GM12892 (cell line): ENCODE measurements around the gene CCDC198. TPM values are rescaled to one million over a fixed set of nuclear protein-coding genes. Genes with fewer than 3 reads are reported as not detected.

Experiments
- DNase-seq: peaks from one replicate; pipeline ENCODE4 v3.0.0; 2011; ENCODE audit not compliant: insufficient read length
- FAIRE-seq: peaks from 2 replicates; lab custom pipeline; 2011; peaks lifted over from hg19 to GRCh38; lab: Jason Lieb, UNC
- POLR2A ChIP-seq: IDR thresholded peaks from 2 replicates; pipeline ENCODE4 v1.6.1; 2011; ENCODE audit warnings: low read depth, low read length, control low read depth
- POLR2AphosphoS5 ChIP-seq: IDR thresholded peaks from 2 replicates; pipeline ENCODE4 v1.6.1; 2011; ENCODE audit warnings: low read depth, low read length, control low read depth
- TAF1 ChIP-seq: IDR thresholded peaks from 2 replicates; pipeline ENCODE4 v1.6.1; 2011; ENCODE audit warnings: low read depth, mild to moderate bottlenecking, control low read depth, low read length, borderline replicate concordance
- polyA plus RNA-seq: library from polyadenylated mRNA; unstranded; fragments of >200 nt; gene quantifications from one replicate; pipeline ENCODE4 v1.2.1, GENCODE V29; 2012; ENCODE audit warnings: missing spikeins, inconsistent platforms; ENCODE audit not compliant: missing spikeins

The CCDC198 gene
- polyA plus RNA-seq, result not detected

- no peak for DNase-seq
- FAIRE-seq, result no peak
- TF ChIP-seq POLR2AphosphoS5 (no peak), POLR2A (no peak), TAF1 (no peak)
Measured at GRCh38 chr14:57493467-57494181, at the start of gene CCDC198. TSS of gene CCDC198 (minus strand) at chr14:57493857. CDS start at chr14:57493715, 142 bp downstream.

- DNase-seq, result no peak
- TF ChIP-seq POLR2A, result no peak
- TF ChIP-seq POLR2AphosphoS5, result no peak
- TF ChIP-seq TAF1, result no peak
- FAIRE-seq, result no peak
Measured at GRCh38 chr14:57533214-57533613, 39.6 kb upstream of the CCDC198 start.

GRCh38 chr14:57530571-57530970 is 36.9 kb upstream of the CCDC198 start:
- DNase-seq, result no peak
- no peak for FAIRE-seq
- no peak for TF ChIP-seq TAF1
- no peak for TF ChIP-seq POLR2AphosphoS5
- TF ChIP-seq POLR2A, result no peak

GRCh38 chr14:57526942-57527341 is 33.3 kb upstream of the CCDC198 start:
- DNase-seq (no peak), FAIRE-seq (no peak)
- TF ChIP-seq POLR2A (no peak), TAF1 (no peak), POLR2AphosphoS5 (no peak)

- no peak for FAIRE-seq
- TF ChIP-seq POLR2AphosphoS5 (no peak), POLR2A (no peak), TAF1 (no peak)
- DNase-seq, result no peak
Measured at GRCh38 chr14:57519043-57519442, 25.4 kb upstream of the CCDC198 start.

GRCh38 chr14:57512220-57512619 is 18.6 kb upstream of the CCDC198 start:
- DNase-seq, result no peak
- no peak for FAIRE-seq
- TF ChIP-seq POLR2A, result no peak
- TF ChIP-seq TAF1, result no peak
- no peak for TF ChIP-seq POLR2AphosphoS5

GRCh38 chr14:57508756-57509155 is 15.1 kb upstream of the CCDC198 start:
- DNase-seq, result no peak
- TF ChIP-seq POLR2AphosphoS5 (no peak), POLR2A (no peak), TAF1 (no peak)
- no peak for FAIRE-seq

GRCh38 chr14:57502586-57503254 is 9.1 kb upstream of the CCDC198 start:
- DNase-seq, result no peak
- TF ChIP-seq POLR2AphosphoS5 (no peak), TAF1 (no peak), POLR2A (no peak)
- FAIRE-seq, result no peak

GRCh38 chr14:57501039-57501557 is 7.4 kb upstream of the CCDC198 start:
- no peak for TF ChIP-seq POLR2A
- DNase-seq (no peak), FAIRE-seq (no peak)

- DNase-seq (no peak), FAIRE-seq (no peak)
Measured at GRCh38 chr14:57498659-57499058, 5.0 kb upstream of the CCDC198 start.

GRCh38 chr14:57498035-57498434 is 4.4 kb upstream of the CCDC198 start:
- no peak for TF ChIP-seq POLR2AphosphoS5
- no peak for TF ChIP-seq POLR2A
- TF ChIP-seq TAF1, result no peak
- DNase-seq, result no peak
- FAIRE-seq, result no peak

More at GRCh38 chr14:57498659-57499058, 5.0 kb upstream of the CCDC198 start:
- TF ChIP-seq POLR2A, result no peak
- no peak for TF ChIP-seq TAF1
- no peak for TF ChIP-seq POLR2AphosphoS5
